ENCODE measurements around the gene STAT1. TPM values are rescaled to one million over a fixed set of nuclear protein-coding genes. Genes with fewer than 3 reads are reported as not detected.

STAT1 gene
- total RNA-seq, 2 experiments from 2014 or later = 56.6 to 57.8 TPM

DNA sequence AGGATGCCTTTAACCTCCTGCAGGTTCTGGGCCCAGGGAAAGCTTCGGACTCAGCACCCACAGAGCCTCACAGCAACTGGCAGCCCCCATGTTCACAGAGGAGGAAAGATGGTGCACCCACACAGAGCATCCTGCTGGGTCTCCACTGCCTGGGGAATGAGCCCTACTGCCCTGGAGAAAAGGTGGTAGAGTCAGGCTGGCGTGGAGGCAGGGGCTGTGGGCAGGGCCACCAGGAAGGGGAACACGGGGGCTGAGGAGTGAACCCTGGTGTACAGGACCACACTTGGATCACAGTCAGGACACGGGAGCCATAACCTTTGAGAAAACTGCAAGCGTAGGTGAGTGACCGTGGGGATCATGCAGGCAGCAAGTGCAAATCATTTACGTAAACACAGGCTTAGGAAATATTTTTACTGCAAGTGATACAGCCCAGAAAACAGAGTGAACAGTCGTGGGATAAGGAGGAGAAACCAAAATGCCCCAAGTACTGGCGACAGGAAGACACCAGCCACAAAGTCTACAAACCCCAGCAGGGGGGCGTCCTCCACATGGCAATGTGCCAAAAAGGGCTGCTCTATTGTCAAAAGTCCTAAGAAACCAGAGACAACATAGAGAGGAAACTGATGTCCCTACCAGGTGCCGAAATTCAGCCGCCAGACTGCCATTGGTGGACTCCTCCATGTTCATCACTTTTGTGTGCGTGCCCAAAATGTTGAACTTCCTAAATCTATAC, 27.6 kb downstream of the STAT1 start:
- ChIA-PET CTCF (interaction anchor here (1.0 kb wide), 1 partner anchor 136 kb away, joined by 4 read pairs; no protein-coding TSS in a partner anchor), POLR2A (interaction anchor here (0.9 to 3.5 kb wide), 5 partner anchors 10 to 33 kb away, joined by 3 to 14 read pairs (median 9); no protein-coding TSS in a partner anchor)
- H3K9me3 ChIP-seq (ENCODE audit: control insufficient read depth in 1 of 2, insufficient read depth in 1 of 2, low read length in 2 of 2) = no peaks in the 10 kb centered on the region
- no peaks in the 10 kb centered on the region for H3K27me3 ChIP-seq (ENCODE audit: control insufficient read depth in 1 of 2, insufficient read depth in 2 of 2, low read length in 2 of 2)
- TF ChIP-seq, protein P1, sequence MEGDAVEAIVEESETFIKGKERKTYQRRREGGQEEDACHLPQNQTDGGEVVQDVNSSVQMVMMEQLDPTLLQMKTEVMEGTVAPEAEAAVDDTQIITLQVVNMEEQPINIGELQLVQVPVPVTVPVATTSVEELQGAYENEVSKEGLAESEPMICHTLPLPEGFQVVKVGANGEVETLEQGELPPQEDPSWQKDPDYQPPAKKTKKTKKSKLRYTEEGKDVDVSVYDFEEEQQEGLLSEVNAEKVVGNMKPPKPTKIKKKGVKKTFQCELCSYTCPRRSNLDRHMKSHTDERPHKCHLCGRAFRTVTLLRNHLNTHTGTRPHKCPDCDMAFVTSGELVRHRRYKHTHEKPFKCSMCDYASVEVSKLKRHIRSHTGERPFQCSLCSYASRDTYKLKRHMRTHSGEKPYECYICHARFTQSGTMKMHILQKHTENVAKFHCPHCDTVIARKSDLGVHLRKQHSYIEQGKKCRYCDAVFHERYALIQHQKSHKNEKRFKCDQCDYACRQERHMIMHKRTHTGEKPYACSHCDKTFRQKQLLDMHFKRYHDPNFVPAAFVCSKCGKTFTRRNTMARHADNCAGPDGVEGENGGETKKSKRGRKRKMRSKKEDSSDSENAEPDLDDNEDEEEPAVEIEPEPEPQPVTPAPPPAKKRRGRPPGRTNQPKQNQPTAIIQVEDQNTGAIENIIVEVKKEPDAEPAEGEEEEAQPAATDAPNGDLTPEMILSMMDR (IDR thresholded peaks at IDR 0.05) = no peak
- peaks cover 48% of the 10 kb centered on the region for H3K4me1 Mint-ChIP-seq (ENCODE audit: low read depth)
- no peaks in the 10 kb centered on the region for H3K9me3 Mint-ChIP-seq
- no peaks in the 10 kb centered on the region for H3K27me3 Mint-ChIP-seq
- H3K27ac Mint-ChIP-seq = peak overlapping the region; percentile 58
- H3K36me3 Mint-ChIP-seq (ENCODE audit: low read depth) = peaks cover 99% of the 10 kb centered on the region
- peak in 1 of 14 experiments; percentile 25 for DNase-seq
- peaks cover 17% of the 10 kb centered on the region for H3K4me1 ChIP-seq (ENCODE audit: insufficient read depth, low read length)
- H3K4me3 ChIP-seq (ENCODE audit: low read length) = no peak overlapping the region
- intact Hi-C loops (cut with DNase I, micrococcal nuclease) = no loop called here
- ATAC-seq (ENCODE audit: poor library complexity) = no peak
- no peak overlapping the region for H3K4me3 Mint-ChIP-seq
- peaks cover 100% of the 10 kb centered on the region for H3K36me3 ChIP-seq (ENCODE audit: insufficient read depth, low read length)
- H3K27ac ChIP-seq (ENCODE audit: low read depth in 1 of 2, low read length in 2 of 2) = peak overlapping the region in 1 of 2 donors; percentile 54

- peaks cover 66% of the 10 kb centered on the region for H3K4me1 Mint-ChIP-seq (ENCODE audit: low read depth)
- peaks cover 99% of the 10 kb centered on the region for H3K36me3 Mint-ChIP-seq (ENCODE audit: low read depth)
- DNase-seq = no peak
These were observed 29.4 kb downstream of the STAT1 start for GRCh38 chr2:190984595-190984994.

DNA sequence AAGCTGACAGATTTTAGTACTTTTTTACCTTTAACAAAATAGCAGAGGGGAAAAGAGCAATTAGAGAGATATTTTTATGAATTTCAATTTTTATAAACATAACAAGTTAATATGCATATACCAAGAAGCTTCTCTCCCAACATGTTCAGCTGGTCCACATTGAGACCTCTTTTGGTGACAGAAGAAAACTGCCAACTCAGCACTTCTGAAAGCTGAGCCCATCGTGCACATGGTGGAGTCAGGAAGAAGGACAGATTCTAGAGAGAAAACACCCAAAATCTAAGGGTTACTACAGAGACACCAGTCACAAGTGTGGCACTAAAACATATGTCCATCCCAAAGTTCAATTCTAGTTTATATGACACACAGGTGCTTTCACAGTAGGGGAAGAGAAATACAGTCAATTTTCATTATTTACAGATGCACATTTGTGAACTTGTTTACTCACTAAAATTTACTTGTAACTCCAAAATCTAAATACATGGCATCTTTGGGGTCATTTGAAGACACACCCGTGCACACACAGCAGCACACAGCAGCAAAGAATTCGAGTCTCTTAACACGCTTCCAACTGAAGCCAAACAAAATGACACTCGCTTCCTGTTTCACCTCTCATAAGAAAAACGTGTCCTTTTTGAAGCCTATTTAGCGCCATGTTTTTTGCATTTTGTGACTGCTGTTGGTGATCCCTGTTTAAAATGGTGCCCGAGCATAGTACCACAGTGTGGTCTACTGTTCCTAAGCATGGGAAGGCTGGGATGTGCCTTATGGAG, 31.5 kb downstream of the STAT1 start:
- Histone ChIP-seq H3K9me3 (ENCODE audit: control insufficient read depth in 1 of 2, insufficient read depth in 1 of 2, low read length in 2 of 2) (no peaks in the 10 kb centered on the region), H3K27ac (ENCODE audit: low read depth in 1 of 2, low read length in 2 of 2) (no peak overlapping the region), H3K27me3 (ENCODE audit: control insufficient read depth in 1 of 2, insufficient read depth in 2 of 2, low read length in 2 of 2) (no peaks in the 10 kb centered on the region), H3K36me3 (ENCODE audit: insufficient read depth, low read length) (peaks cover 100% of the 10 kb centered on the region), H3K4me3 (ENCODE audit: low read length) (no peak overlapping the region), H3K4me1 (ENCODE audit: insufficient read depth, low read length) (peaks cover 21% of the 10 kb centered on the region)
- no peaks in the 10 kb centered on the region for H3K27me3 Mint-ChIP-seq
- H3K9me3 Mint-ChIP-seq = no peaks in the 10 kb centered on the region
- DNase-seq (no peak), ATAC-seq (ENCODE audit: poor library complexity) (no peak)
- POLR2A ChIA-PET = interaction anchor here (0.6 to 1.4 kb wide), 6 partner anchors 9 to 132 kb away, joined by 3 to 5 read pairs (median 3); partner anchors contain the start of gene STAT1
- TF ChIP-seq, protein P1 (IDR thresholded peaks at IDR 0.05) = no peak
- H3K4me3 Mint-ChIP-seq = no peak overlapping the region
- peaks cover 66% of the 10 kb centered on the region for H3K4me1 Mint-ChIP-seq (ENCODE audit: low read depth)
- CTCF ChIA-PET = interaction anchor here (1.3 kb wide), 1 partner anchor 14 kb away, joined by 3 read pairs; no protein-coding TSS in a partner anchor
- peak overlapping the region; percentile 87 for H3K27ac Mint-ChIP-seq
- peaks cover 99% of the 10 kb centered on the region for H3K36me3 Mint-ChIP-seq (ENCODE audit: low read depth)
- intact Hi-C loops (cut with DNase I, micrococcal nuclease) = no loop called here

More at GRCh38 chr2:190984595-190984994, 29.4 kb downstream of the STAT1 start:
- intact Hi-C loops (cut with DNase I, micrococcal nuclease) = no loop called here
- H3K9me3 ChIP-seq (ENCODE audit: control insufficient read depth in 1 of 2, insufficient read depth in 1 of 2, low read length in 2 of 2) = no peaks in the 10 kb centered on the region
- H3K4me3 Mint-ChIP-seq = no peak overlapping the region
- ChIA-PET CTCF (interaction anchor here (0.6 kb wide), 1 partner anchor 39 kb away, joined by 3 read pairs; no protein-coding TSS in a partner anchor), POLR2A (interaction anchor here (1.2 to 3.3 kb wide), 3 partner anchors 24 to 39 kb away, joined by 3 to 11 read pairs (median 4); no protein-coding TSS in a partner anchor)
- ATAC-seq (ENCODE audit: poor library complexity) = peak; percentile 37
- H3K9me3 Mint-ChIP-seq = no peaks in the 10 kb centered on the region
- peak overlapping the region; percentile 87 for H3K27ac Mint-ChIP-seq
- H3K27me3 ChIP-seq (ENCODE audit: control insufficient read depth in 1 of 2, insufficient read depth in 2 of 2, low read length in 2 of 2) = no peaks in the 10 kb centered on the region
- H3K27ac ChIP-seq (ENCODE audit: low read depth in 1 of 2, low read length in 2 of 2) = no peak overlapping the region
- TF ChIP-seq, protein P1 (IDR thresholded peaks at IDR 0.05) = no peak
- no peak overlapping the region for H3K4me3 ChIP-seq (ENCODE audit: low read length)
- H3K36me3 ChIP-seq (ENCODE audit: insufficient read depth, low read length) = peaks cover 100% of the 10 kb centered on the region
- peaks cover 23% of the 10 kb centered on the region for H3K4me1 ChIP-seq (ENCODE audit: insufficient read depth, low read length)
- H3K27me3 Mint-ChIP-seq = no peaks in the 10 kb centered on the region

Data from CD4-positive, alpha-beta T cell (primary cell).